SW480 (cell line): Measurements from ENCODE around the gene ZEB1.

Source experiments
- DNase-seq: peaks from one replicate; pipeline ENCODE4 v3.0.0-alpha.2; 2016; ENCODE audit warnings: low spot score

Gene ZEB1

DNA sequence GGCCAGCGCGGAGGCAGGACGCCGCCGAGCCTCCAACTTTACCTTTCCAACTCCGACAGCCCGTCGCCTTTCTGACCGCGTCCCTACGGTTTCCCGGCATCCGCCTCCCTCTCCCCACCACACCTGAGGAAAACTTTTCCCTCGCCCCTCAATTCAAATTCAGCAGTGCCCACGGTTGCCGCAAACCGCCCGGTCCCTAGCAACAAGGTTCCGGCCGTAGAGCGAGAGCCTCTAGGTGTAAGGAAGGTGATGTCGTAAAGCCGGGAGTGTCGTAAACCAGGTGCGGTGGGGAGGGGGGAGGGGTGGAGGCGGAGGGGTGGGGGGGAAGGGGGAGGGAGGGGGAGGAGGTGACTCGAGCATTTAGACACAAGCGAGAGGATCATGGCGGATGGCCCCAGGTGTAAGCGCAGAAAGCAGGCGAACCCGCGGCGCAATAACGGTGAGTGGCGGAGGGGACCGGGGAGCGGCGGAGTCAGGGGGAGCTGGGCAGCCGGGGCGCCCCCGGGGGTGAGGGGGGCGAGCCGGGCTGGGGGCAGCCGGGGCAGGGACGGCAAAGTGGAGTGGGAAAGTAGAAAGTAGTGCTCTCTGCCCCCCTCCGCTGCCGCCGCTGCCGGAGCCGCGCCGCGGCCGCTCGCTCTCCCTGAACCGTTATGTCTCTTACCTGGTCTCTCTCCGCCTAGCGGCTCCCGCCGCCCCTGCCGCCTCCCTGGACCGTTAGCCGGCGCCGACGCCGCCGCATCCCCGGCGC lies at the start of gene ZEB1:
Gene ZEB1 (plus strand): TSS at position 363 of the 748 bp plus-strand sequence. CDS start 19 bp downstream, at position 382.
- DNase-seq: peak; percentile 97

DNA sequence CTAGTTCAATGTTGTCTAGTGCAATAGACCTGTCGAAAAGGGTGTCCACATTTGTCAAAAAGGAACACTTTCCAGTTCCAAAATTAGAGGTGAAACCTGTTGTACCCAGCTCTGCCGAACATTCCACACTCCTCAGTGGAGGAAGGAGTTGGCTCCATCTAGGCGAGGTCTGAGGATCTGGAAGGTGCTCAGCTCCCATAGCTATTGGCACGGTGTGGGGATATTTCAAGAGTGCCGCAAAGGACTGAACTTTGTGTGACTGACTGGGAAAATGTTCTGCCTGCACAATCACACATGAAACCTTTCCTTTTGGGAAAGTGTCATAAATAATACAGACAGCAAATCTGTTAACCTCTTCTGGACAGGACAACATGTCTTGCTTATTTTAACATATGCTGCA lies 48.1 kb upstream of the ZEB1 start:
- DNase-seq: no peak

DNA sequence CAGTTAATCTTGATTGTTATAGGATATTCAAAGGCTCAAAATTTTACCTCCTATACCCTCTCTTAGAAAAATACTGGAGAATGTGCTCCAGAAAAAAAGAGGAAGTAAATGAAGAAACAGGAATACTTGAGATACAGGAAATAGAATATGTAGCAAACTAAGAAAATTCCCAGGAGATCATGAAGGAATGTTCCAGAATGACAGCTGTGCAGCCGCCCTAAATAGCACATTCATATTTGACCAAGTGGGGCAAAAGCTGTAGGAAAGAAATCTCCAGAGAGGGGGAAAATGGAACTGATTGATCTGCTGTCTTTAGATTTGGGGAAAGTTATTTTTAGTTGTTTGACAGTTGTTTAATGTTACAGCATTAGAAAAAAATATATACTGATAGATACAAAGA lies 46.2 kb upstream of the ZEB1 start:
- no peak for DNase-seq

DNA sequence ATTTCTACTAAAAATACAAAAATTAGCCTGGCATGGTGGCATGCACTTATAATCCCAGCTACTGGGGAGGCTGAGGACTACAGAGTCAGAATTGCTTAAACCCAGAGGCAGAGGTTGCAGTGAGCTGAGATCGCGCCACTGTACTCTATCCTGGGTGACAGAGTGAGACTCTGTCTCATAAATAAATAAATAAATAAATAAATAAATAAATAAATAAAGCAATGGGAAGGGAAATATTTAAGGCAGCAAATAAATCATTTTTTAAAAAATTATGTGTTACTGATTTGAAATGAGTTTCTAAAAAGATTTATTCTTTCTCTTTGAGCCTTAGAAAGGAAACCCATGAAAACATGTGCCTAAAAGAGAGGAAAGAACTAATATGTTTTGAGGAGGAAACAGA lies 45.2 kb upstream of the ZEB1 start:
- DNase-seq: no peak

DNA sequence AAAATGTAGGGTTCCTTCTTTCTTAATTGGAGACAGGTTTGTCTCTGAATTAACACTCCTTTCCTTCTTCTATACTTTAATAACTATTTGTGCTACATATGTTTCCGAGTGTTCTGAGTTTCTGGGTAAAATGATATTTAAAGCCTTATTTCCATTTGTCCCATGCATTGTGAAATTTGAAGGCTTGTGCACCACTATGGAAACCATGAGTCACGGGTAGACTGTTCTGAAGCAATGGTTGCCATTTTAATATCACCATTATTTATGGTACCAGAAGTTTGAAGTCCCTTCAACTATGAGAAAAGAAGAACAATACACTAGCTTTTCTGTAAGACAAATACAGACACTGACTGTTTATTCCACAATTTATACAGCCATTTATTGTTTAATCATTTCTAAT lies 44.7 kb upstream of the ZEB1 start:
- no peak for DNase-seq

DNA sequence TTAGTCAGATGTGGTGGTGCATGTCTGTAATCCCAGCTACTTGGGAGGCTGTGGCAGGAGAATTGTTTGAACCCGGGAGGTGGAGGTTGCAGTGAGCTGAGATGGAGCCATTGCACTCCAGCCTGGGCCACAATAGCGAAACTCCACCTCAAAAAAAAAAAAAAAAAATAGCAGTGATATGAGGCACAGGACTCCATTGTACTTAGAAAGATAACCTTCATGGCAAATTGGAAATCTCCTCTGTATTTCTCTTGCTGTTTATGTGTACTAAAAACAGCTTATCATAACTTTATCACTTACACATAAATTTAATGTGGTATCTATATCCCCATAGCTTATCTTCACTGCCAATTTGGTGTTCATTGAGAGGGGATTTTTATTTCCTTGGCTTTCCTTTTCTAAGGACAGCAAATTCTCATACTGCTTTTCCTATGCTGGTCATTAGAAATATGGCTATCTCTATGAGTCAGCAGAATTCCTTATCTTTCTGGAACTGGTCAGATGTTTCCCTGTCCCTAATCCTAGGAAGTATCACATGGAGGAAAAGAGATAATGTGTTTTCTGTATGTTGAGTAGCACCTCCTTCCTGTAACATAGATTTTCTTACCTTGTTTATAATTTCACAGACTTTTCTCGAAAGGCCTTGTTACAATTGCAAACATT lies 40.6 kb upstream of the ZEB1 start:
- DNase-seq: no peak

DNA sequence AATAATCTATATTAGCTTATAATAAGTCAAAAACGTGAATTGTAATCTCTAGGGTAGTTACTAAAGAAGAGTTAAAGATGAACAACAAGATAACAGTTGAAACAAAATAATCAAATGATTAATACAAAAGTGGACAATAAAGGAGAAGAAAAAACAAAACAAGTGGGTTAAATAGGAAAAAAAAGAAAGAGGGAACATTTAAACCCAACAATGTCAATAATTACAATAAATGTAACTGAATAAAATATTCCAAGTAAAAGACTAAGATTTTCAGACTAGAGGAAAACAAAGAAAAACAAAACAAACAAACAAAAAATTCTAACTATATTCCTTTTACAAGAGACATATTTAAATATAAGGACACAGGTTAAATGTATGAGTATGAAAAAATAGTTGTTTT lies 38.0 kb upstream of the ZEB1 start:
- no peak for DNase-seq

DNA sequence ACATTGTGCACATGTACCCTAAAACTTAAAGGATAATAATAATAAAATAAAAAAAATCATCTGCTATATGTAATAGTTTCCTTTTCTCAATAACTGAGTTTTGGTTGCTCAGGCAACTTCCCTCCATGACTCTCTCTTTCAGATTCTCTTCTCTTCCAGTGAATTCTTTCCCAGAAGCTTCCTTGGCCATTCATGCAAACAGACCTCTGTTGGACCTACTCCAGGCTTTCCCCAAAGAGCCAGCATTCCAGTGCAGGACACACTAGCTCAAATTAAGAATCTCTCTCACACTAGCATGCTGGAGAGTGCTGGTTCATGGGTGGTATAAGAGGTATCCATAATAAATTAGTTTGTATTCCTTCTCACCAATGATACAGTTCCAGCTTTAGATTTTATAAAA lies 31.0 kb upstream of the ZEB1 start:
- no peak for DNase-seq

DNA sequence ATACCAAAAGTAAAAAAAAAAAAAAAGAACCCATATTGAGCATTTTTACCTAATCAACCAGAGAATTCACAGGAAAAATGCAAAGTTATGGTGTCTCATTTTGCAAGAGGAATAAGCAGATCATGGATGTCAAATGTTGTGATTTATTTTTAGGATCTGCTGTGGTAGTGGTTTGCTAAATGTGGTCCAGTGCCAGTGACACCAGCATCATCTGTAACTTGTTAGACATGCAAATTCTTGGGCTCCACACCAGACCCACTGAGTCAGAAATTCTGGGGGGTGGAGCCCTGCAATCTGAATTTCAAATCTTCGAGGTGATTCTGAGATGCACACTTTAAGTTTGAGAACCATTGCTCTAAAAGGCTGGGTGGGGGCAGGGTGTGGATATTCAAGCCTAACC lies 30.1 kb upstream of the ZEB1 start:
- no peak for DNase-seq

DNA sequence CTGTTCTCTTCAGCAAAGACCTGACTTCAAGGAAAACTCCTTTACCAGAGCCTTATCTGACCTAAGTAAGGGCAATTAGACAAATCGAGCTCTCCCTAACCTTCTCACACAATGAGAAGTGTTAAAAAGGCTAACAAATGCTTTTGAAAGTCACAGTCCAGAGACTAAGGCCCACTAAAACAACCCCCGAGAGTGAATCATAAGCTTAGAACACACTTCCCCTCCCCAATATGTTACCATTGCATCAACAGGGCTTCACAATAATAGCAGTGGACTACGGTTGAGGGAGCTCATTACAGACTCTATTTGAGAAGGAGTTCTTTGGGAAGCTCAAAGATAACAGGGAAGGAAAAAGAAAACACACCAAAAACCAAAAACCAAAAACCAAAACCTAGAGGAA lies 28.6 kb upstream of the ZEB1 start:
- no peak for DNase-seq

DNA sequence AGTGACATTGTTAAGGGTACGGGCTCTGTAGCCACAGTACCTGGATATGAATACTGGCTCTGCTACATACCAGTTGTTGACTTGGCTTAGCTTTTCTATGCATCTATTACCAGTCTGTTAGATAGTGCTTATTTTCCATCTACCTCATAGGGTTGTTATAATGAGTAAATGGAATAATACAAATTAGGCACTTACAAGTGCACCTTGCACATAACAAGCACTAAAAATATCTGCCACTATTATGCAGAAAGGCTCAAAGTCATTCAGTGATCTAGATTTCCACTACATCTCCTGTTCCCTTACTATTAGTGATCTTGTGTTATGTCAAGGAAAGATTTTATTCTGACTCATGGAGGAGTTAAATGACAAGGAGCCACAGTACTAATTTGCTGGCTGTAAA lies 27.9 kb upstream of the ZEB1 start:
- no peak for DNase-seq

DNA sequence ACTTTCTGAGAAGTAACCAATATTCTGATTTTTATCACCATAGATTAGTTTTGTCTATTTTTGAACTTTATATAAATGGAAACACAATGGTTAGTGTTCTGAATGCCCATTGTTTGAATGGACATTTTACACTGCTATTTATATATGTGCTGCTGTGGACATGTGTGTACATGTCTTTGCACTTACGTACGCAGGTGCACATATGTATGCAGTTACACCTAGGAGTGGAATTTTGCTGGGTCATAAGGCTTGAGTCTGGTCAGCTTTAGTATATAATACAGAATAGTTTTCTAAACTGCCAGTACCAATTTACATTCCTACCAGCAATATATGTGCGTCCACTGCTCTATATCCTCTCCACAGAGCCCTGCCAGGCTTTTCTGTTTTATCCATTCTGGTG lies 24.5 kb upstream of the ZEB1 start:
- DNase-seq: no peak

DNA sequence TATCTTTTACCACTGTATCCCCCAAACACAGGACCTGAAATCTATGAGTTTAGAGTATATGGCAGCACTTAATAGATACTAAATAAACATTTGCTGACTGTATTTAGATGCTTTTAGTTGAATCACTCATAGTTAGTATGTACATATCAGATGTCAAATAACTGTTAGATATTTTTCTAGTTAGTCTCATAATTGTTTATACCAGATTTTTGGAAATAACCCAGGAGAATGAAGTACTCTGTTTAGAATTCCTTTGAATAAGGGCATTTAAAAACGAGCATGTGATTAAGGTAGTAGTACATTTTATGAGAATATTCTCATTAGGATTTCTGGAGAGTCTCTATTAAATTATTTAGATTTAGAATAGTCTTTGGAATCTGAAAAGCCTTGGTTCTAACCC lies 22.3 kb upstream of the ZEB1 start:
- no peak for DNase-seq

DNA sequence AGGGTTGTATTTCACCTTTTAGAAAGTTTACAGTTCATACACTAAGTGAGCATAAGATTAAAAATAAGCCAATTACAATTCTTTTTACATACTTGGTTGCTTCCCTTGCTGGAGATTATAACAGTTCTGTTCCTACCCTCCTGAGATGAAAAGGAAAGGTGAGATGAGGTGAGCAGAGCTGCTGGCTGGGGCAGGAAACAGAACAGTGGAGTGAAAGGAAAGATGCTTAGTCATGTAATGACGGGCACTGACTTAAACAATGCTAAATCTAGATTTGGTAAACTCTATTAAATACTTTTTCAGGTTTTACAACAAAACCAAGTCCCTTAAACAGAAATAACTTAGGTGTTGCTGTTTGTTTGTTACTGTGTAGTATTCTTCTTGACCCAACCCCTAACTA lies 19.9 kb upstream of the ZEB1 start:
- DNase-seq: peak; percentile 3

DNA sequence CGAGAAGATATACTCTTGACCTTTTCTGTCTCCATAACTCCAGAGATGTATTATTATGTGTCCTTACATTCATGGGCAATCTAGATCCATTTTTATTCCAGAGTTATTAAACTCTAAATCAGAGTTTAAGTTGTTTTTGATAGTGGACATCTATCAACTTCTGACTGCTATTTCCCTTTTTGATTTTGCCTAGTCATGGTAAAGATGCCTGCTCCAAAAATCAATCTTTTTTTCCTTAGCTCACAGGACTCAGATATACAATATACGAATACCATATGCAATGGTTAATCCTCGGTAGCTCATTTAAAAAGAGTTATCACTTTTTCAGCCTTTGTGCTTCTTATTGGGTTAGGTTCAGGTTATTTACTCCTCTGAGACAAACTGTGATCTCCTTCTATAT lies 15.8 kb upstream of the ZEB1 start:
- no peak for DNase-seq

DNA sequence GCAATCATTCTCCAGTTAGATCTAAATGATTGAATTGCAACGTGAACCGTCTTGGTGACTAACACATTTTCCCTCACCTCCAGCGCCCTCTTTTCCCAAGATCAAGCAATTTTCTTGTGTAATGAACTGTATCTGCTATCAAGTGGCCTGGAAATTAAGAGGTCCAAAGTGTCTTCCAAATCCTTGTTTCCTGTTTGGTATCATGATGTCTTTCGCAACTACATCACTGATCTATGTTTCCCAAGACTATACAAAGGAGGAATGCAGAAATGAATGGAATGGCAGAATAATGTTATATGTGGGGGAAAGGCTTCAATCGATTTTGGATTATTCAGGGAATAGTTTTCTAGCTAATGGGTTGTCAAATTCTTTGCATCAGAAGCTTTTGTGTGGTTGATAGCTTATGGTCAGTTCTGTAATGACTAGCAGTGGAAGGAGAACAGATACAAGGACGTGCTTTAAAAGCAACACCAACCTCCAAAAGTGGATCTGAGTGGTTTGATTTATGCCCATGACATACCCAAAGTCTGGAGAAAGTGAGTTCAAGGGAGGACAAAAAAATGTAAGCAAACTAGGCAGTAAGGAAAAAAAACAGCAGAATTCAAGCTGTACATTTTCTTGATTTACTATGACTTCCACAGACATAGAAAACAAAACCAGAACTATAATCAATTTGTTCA lies 14.6 kb upstream of the ZEB1 start:
- no peak for DNase-seq

DNA sequence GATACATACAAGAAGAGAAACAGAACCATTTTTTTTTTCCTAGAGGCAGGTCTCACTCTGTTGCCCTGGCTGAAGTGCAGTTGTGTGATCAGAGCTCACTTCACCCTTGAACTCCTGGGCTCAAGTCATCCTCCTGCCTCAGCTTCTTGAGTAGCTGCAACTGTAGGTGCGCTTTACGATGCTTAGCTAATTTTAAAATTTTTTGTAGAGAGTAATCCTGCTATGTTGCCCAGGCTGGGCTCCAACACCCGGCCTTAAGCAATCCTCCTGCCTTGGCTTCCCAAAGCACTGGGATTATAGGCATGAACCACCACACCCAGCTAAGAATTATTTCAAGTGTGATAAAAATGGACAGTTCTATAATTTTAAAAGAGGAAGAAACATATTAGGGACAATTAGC lies 5.6 kb upstream of the ZEB1 start:
- no peak for DNase-seq

DNA sequence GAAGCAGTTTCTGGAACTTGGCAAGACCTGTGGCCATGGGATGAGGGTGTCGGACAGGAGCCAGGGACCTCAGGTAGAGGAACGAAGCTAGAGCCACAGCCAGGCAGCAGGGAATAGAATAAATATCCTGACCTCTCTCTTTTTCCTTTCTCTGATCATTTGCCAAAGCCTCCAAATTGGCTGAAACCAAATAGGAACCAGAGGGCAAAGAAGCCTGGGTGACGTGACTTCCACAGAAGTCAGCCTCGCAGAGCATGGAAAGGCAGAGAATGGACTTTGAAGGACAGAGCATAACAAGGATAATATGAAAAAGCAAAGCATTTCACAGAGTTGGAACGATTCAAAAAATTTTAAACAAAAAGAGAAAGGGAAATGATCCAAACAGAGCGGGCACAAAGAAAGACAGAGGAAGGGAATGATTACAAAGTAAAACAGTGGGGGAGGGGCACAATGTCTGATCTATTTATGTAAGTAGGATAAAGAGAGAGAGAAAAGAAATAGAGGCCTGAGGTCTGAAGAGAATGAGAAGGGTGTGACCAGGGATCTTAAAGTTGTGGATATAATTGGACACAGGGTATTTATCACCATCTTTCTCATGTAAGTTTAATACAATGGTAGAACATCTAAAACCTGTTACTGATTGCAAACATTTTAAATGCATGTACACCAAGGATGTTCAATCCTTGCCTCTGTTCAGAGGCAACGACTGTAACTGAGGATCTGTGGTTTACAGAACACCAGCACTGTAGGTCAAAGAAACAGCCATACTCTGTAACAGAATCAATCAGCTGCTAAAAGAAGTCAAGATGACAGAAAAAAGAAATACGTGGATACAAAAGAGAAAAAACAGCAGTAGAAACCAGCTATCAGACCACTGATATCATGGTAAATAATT lies 4.5 kb upstream of the ZEB1 start:
- no peak for DNase-seq

DNA sequence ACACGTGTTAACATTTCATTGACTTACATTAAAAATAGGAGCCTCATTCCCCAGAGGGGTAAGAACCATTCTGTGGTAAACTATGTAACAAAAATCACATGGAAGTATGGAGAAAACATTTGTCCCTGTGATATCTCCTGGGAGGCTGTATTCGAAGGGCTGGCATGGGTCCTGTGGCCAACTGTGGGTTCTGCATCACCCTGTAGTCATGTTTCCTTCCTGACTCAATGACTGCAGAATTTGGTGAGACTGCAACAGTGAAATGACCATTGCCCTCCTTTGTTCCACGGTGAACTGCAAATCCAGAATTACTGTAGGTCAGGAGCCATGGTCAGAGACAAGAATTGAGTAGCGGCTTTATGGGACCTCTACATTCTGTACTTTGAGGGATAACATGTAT lies 3.6 kb upstream of the ZEB1 start:
- no peak for DNase-seq

DNA sequence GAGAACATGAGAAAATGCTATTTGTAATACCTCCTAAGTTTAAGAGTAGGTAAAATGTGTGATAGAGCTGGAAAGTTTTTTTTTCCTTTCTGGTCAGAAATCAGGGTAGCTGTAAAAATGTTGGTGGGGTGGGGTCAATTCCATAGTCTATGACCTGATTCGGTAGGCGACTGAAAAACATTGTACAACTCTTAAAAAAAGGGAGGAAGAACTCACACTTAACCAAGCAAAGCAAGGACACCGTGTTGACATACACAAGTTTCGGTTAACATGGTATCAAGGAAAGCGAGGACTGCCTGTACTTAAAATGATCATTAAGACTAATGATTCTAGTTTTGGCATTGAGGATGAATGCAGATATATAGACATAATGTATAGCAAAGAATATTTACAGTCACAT lies 1.8 kb upstream of the ZEB1 start:
- no peak for DNase-seq

DNA sequence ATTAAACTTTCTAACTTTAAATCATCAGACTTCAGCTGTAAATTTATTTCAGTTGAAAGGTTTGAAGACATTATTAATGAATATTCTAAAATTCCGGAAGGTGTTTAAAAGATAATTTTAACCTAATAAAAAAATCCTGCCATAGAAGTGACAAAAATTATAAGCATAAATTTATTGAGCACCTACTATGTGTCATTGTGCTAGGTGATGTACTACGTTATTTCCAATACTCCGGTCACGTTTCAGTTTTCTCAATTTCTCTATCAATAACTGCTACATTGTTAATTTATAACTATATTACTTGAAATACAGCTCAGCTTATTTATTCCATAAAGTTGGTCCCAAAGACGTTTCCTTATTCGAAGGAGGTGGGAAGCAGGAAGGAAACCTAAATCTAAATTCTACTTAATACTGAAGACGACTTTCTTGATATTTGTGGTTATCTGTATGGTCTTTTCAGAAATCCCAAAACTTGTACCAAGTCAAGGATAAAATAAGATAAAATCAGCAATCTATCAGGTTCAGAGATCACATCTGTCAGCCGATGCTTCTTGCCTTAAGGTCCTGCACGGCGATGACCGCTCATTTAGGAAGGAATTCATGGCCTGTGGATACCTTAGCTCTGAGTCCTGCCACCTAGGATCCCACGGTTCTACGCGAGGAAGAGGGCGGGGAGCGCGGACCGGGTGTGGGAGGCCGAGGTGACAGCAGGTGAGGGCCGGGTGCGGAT lies 1.2 kb upstream of the ZEB1 start:
- DNase-seq: peak; percentile 87

DNA sequence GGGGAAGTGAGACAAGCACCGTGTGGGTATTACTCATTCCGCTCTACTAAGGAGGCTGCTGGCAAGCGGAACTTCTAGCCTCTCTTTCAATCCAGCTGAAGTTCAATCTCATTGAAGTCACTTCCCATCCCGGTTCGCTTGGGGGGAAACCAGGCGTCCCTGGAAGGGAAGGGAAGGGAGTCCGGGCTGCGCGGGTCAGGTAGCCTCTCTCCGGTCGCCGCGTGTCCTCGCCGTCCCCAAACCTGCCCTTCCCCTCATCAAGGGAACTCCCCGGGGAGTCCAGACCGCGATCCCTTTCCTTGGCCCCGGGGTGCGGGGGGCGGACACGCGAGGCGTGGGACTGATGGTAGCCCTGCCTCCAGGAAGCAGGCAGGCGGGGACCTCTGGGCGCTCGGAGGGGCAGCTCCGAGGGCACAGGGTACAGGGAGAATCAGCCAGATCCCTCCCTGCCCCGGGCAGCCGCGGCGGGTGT lies 598 bp upstream of the ZEB1 start:
- DNase-seq: no peak
